ENCODE measurements around the gene TXK.

- TF ChIP-seq CTCF (IDR thresholded peaks at IDR 0.05) (no peak), POLR2A (IDR thresholded peaks at IDR 0.05) (no peak), POLR2AphosphoS5 (IDR thresholded peaks at IDR 0.05) (no peak), EP300 (IDR thresholded peaks at IDR 0.05) (no peak)
Measured at GRCh38 chr4:48017108-48017571, 116.9 kb downstream of the TXK start.

All from upper lobe of left lung (tissue), 4 donors.